K562 (cell line): Measurements from ENCODE around the gene CES1.

Source experiments
- CREB1 ChIP-seq, 2 experiments: sonication (generic) in 1 of 2; formaldehyde crosslinking in 1 of 2; IDR thresholded peaks; 2 replicates each; pipeline versions ENCODE4 v1.6.1 to v1.8.0; 2012 to 2022; ENCODE audit warnings: inconsistent platforms in 1 of 2, mild to moderate bottlenecking in 1 of 2, missing genetic modification reagents in 1 of 2, moderate library complexity in 1 of 2
- CTCF ChIP-seq, 3 experiments: IDR thresholded peaks in 2 of 3; conservative IDR thresholded peaks in 1 of 3; 2 replicates each; pipeline ENCODE4 v1.5.1; 2011 to 2012; ENCODE audit warnings: low read length in 3 of 3, mild to moderate bottlenecking in 3 of 3, control low read depth in 2 of 3, improper control_type of control experiment in 1 of 3, inconsistent platforms in 1 of 3, low read depth in 1 of 3, mixed read lengths in 1 of 3, moderate library complexity in 1 of 3; ENCODE audit not compliant: insufficient read depth in 2 of 3
- POLR2A ChIP-seq: fragments of 450-650 bp; conservative IDR thresholded peaks from 2 replicates; pipeline ENCODE4 v1.6.1; 2016
- RBBP5 ChIP-seq: fragments of 200-600 bp; sonication (generic); IDR thresholded peaks from 2 replicates; pipeline ENCODE4 v1.6.1; 2012; ENCODE audit warnings: borderline replicate concordance, mild to moderate bottlenecking, low read length, control low read depth, inconsistent platforms; ENCODE audit not compliant: insufficient read depth, poor library complexity, severe bottlenecking
- ZFP36 ChIP-seq: fragments of 150-350 bp; IDR thresholded peaks from 2 replicates; pipeline ENCODE4 v1.6.1; 2018; ENCODE audit warnings: low read length, low read depth; ENCODE audit not compliant: partially characterized antibody
- ZNF589 ChIP-seq: fragments of 200-800 bp; sonication (Bioruptor generic); IDR thresholded peaks from 2 replicates; pipeline ENCODE4 v1.6.1; 2016; ENCODE audit warnings: low read depth, missing genetic modification characterization, missing compliant biosample characterization
- TF ChIP-seq, protein P1 (sequence below), 2 experiments: fragments of 450-650 bp; formaldehyde crosslinking in 1 of 2; IDR thresholded peaks; 2 replicates each; pipeline versions ENCODE4 v1.4.0 to v1.6.1; 2014 to 2020; ENCODE audit warnings: mild to moderate bottlenecking in 2 of 2, borderline replicate concordance in 1 of 2, low read depth in 1 of 2

DNA sequence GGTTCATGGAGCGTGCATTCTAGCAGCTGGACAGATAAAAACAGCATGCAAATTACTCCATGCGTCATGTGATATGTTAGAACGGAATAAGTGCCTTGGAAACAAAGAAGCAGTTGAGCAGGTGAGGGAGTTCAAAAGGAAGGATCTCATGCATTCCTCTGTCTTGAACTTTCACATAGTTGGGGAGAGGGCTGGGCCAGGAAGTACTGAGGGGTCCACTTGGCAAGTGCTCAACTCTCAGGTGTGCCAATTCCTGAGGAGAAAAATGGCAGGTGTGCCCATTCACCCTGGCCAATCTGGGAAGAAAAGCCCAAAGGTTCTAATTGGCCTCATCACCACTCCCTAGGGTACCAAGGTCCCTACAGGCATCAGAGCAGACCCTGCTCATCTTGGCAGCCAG lies 67.7 kb downstream of the CES1 start:
- TF ChIP-seq RBBP5: no peak
- TF ChIP-seq POLR2A: no peak
- no peak for TF ChIP-seq CTCF (IDR thresholded peaks at IDR 0.05 in 2 of 3, conservative IDR thresholded peaks at IDR 0.05 in 1 of 3; ENCODE audit: insufficient read depth in 2 of 3, low read depth in 1 of 3, low read length in 3 of 3)
- TF ChIP-seq, protein P1, sequence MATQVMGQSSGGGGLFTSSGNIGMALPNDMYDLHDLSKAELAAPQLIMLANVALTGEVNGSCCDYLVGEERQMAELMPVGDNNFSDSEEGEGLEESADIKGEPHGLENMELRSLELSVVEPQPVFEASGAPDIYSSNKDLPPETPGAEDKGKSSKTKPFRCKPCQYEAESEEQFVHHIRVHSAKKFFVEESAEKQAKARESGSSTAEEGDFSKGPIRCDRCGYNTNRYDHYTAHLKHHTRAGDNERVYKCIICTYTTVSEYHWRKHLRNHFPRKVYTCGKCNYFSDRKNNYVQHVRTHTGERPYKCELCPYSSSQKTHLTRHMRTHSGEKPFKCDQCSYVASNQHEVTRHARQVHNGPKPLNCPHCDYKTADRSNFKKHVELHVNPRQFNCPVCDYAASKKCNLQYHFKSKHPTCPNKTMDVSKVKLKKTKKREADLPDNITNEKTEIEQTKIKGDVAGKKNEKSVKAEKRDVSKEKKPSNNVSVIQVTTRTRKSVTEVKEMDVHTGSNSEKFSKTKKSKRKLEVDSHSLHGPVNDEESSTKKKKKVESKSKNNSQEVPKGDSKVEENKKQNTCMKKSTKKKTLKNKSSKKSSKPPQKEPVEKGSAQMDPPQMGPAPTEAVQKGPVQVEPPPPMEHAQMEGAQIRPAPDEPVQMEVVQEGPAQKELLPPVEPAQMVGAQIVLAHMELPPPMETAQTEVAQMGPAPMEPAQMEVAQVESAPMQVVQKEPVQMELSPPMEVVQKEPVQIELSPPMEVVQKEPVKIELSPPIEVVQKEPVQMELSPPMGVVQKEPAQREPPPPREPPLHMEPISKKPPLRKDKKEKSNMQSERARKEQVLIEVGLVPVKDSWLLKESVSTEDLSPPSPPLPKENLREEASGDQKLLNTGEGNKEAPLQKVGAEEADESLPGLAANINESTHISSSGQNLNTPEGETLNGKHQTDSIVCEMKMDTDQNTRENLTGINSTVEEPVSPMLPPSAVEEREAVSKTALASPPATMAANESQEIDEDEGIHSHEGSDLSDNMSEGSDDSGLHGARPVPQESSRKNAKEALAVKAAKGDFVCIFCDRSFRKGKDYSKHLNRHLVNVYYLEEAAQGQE (IDR thresholded peaks at IDR 0.05; ENCODE audit: borderline replicate concordance): no peak
- TF ChIP-seq, protein P1 (CRISPR knock-in tag; IDR thresholded peaks at IDR 0.05; ENCODE audit: low read depth): no peak
- no peak for TF ChIP-seq ZNF589 (CRISPR knock-in tag)
- TF ChIP-seq ZFP36: no peak
- TF ChIP-seq CREB1 (IDR thresholded peaks at IDR 0.05): no peak
- TF ChIP-seq CREB1 (CRISPR knock-in tag; IDR thresholded peaks at IDR 0.05): no peak
